Occipital lobe (tissue), 2 donors: Measurements from ENCODE around the gene KLHL21. TPM values are rescaled to one million over a fixed set of nuclear protein-coding genes. Genes with fewer than 3 reads are reported as not detected.
A peak's percentile ranks its signal among the peaks of the same experiment; 100 is the strongest.
"Not testable (repeated sequence)": the region's sequence is repeated elsewhere in the genome, so short reads cannot be mapped to it uniquely, and the experiment has no call there.

Experiments
- DNase-seq: peaks from one replicate; lab custom pipeline; 2025; lab: John Stamatoyannopoulos, UW
- total RNA-seq: library from RNA; depleted of rRNA; stranded (reverse); fragments of >200 nt; gene quantifications from one replicate; pipeline ENCODE4 v1.2.3, GENCODE V29; 2014

The KLHL21 gene, protein sequence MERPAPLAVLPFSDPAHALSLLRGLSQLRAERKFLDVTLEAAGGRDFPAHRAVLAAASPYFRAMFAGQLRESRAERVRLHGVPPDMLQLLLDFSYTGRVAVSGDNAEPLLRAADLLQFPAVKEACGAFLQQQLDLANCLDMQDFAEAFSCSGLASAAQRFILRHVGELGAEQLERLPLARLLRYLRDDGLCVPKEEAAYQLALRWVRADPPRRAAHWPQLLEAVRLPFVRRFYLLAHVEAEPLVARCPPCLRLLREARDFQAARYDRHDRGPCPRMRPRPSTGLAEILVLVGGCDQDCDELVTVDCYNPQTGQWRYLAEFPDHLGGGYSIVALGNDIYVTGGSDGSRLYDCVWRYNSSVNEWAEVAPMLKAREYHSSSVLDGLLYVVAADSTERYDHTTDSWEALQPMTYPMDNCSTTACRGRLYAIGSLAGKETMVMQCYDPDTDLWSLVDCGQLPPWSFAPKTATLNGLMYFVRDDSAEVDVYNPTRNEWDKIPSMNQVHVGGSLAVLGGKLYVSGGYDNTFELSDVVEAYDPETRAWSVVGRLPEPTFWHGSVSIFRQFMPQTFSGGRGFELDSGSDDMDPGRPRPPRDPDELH
- 8.7 TPM for total RNA-seq

DNA sequence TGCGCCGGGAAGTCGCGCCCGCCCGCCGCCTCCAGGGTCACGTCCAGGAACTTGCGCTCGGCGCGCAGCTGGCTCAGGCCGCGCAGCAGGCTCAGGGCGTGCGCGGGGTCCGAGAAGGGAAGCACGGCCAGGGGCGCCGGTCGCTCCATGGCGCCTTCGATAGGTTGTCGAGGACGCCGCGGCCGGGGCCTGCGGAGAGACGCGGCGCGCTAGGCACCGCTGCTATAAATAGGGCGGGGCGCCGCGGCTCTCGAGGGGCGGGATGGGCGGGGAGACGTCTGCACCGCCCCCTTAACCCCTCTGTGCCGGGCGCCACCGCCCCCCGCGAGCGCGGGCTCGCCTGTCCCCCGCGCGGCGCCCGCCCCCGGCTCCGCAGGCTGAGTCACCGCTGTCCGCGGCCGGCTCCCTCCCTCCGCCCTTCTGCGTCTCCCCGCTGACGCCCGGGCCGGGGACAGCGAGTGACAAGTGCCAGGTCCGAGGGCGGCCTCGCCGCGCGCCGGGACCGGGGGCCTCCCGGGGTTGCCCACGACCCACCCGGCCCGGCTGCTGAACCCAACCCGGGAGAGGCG is at the start of gene KLHL21:
TSS of gene KLHL21 (minus strand) at position 201 of the 569 bp plus-strand sequence. CDS start at position 149, 52 bp downstream.
- DNase-seq = peak; percentile 90

DNA sequence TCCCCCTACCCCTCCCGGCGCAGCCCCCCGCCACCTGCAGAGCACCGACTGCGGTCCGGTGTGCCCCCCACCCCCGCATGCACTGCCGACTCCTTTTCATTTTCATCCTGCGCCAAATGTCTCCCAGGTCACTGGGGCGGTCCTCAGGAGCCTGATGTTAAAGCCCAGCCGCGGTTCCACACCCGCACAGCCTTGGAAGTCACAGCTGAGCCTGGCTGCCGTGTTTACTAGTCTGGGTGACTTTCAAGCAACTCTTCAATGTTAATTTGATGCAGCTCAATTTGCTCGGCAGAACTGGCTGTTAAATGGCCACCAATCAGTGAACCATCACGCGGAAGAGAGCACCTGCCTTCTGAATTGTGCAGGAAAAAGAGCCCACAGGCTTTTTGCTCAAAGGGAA is 49.2 kb upstream of the KLHL21 start:
- no peak for DNase-seq

- DNase-seq = no peak
Observed at GRCh38 chr1:6648556-6648955, 45.9 kb upstream of the KLHL21 start.

DNA sequence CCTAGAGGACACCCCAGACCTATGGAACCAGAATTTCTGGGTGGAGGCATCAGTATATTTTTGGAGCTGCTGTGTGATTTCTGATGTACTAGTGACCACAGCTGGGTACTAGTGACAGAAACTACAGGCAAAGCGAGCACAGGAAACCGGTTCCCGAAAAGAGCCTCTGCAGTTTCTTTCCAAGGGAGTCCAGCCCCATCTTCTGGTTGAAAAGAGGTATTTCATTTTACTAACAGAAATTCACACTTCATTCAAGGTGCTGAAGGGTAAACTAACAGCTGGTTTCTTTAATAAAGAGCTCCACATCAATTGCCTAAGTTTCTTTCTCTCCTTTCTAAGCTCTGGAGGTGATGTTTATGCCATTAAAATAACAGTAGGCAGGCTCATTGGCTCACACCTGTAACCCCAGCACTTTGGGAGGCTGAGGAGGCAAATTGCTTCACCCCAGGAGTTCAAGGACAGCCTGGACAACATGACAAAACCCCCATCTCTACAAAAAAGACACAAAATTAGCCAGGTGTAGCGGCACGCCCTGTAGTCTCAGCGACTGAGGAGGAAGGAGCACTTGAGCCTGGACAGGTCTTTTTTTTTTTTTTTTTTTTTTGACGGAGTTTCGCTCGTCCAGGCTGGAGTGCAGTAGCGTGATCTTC is 44.0 kb upstream of the KLHL21 start:
- DNase-seq = no peak

- DNase-seq = no peak
Observed at GRCh38 chr1:6645018-6645417, 42.3 kb upstream of the KLHL21 start.

- DNase-seq = not testable (repeated sequence)
Observed at GRCh38 chr1:6640867-6641266, 38.2 kb upstream of the KLHL21 start.

- peak; percentile 60 for DNase-seq
Observed at GRCh38 chr1:6638226-6638625, 35.6 kb upstream of the KLHL21 start.

DNA sequence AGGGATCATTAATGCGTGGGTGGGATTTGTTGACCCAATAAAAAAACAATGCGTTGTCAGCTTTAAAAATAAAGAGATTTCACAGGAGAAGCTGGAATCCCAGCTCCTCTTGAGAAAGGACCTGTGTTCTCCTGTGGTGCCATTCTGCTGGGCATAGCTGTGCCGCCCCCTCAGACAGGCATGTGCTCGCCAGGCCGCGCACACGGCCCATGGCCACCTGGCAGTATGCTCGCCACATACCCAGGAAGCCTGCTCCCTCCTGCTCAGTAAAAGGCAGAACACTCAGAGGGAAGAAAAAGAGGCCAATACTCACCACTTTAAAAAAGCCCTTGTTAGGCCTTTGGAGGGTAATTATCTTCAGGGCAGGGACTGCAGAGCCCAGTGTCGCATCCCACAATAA is 35.1 kb upstream of the KLHL21 start:
- no peak for DNase-seq

DNA sequence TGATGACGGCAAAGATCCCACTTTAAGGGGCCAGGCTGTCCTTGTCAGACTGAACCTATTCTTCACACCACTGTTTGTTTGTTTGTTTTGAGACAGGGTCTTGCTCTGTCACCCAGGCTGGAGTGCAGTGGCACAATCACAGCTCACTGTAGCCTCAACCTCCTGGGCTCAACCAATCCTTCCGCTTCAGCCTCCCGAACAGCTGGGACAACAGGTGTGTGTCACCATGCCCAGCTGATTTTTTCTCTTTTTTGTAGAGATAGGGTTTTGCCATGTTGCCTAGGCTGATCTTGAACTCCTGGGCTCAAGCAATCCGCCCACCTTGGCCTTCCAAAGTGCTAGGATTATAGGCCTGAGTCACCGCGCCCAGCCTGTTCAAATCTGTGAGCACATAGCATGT is 34.1 kb upstream of the KLHL21 start:
- not testable (repeated sequence) for DNase-seq

- no peak for DNase-seq
Observed at GRCh38 chr1:6635910-6636760, 33.5 kb upstream of the KLHL21 start.

DNA sequence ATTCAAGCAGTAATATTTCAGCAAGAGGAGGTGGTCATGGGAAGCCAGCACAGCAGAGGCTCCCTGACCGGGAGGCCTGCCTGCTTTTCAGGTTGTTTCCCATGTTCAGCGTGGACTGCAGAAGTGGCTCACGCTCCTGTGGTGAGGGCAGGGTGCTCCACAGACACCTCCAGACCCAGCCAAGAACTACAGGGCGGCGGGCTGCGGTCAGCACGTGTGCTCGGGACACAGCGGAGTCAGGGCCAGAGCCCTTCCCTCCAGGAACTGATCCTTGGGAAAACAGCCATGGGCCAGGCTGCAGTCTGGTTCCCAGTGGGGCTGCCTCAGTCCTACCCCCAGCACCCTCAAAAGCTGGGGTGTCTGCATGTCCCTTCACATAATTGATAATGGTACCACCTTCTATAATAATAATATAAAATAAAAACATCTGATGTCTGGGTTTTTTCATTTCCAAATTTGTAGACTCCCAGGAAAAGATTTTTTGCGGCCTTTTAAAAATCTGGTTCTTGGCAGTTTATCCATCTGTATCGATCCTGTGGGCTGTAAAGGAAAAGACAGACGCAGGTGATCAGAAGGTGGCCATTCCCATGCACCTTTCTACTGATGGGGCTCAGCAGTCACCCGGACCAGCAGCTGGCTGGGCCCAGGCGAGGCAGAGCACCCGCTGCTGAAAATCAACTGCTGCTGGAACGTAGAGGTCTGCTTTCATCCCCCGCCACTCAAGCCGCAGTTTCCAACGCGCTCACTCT is 32.7 kb upstream of the KLHL21 start:
- no peak for DNase-seq

DNA sequence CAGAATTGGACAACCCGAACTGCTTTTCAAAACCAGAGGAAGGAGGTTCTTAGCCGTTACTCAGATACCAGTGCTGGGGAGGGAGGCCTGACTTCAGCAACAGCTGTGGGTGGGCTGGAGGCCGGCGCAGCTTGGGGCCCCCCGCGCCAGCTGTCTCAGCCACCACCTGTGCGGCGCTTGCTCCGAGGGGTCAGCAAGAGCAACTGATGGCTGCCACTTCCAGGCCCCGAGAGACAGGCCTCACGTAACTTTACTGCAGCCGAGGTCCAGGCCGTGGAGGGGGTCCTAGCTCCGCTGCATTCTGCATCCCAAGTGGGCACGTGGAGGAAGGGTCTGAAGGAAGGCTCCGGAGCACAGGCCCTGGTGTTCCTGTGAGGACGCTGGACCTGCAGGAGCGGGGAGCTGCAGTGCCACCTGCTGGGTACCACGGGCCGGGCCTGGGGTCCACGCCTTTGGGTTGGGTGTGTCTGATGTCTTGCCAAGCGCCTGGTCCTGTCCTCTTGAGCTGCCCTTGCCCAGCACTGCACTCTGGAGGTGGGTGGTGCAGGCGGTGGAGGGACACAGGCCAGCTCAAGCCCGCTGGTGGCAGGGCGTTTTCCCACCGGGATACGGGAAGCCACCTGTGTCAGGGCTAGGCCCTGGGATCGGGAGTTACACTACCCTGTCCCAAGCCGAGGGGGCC is 31.8 kb upstream of the KLHL21 start:
- DNase-seq = no peak

GRCh38 chr1:6632588-6633514 is 30.2 kb upstream of the KLHL21 start:
- no peak for DNase-seq

GRCh38 chr1:6631058-6631457 is 28.4 kb upstream of the KLHL21 start:
- DNase-seq = no peak

DNA sequence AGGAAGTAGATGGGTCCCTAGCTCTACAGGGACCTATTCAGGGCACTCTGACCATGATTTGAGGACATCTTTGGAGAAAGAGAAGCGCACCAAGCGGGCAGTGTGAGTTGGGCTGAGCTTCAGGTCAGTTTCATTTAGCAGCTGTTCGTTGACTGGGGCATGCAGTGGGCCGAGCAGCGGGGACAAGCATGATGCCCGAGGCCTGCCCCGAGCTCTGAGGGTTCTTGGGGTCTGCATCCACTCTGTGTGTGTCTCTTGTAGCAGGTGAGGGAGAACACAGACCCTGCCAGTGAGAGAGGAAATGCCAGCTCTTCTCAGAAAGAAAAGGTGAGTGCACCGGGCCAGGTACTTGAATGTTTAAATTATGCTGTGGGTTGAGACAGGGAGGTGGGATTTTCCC is 27.4 kb upstream of the KLHL21 start:
- no peak for DNase-seq

DNA sequence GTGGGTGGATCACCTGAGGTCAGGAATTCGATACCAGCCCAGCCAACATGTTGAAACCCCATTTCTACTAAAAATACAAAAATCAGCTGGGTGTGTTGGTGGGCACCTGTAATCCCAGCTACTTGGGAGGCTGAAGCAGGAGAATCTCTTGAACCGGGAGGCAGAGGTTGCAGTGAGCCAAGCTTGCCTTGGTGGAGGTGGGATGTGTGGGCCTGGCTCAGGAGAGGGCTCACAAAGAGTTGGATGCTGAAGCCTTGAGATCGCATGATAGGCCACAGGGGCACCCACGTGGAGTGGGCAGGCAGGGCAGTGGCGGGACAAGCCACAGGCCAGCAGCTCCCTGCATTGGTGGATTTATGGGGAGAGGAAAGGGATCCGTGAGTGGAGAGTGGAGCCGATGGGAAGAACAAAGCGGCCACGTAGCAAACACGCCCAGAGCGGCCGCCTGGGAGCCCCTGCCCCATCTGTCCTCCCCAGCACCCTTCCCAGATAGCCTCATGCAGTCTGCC is 26.4 kb upstream of the KLHL21 start:
- no peak for DNase-seq

GRCh38 chr1:6627841-6628545 is 25.3 kb upstream of the KLHL21 start:
- no peak for DNase-seq

- DNase-seq = no peak
Observed at GRCh38 chr1:6627031-6627430, 24.4 kb upstream of the KLHL21 start.
